Astrocyte (in vitro differentiated cells and primary cell): ENCODE results near the gene NOX1.

Experiments used
- EZH2 ChIP-seq: IDR thresholded peaks from 2 replicates; pipeline ENCODE4 v1.6.1; 2012; ENCODE audit warnings: mild to moderate bottlenecking, low read length, inconsistent platforms; ENCODE audit not compliant: insufficient read depth
- TF ChIP-seq, protein P1 (sequence below): IDR thresholded peaks from 2 replicates; pipeline ENCODE4 v1.5.1; 2011; ENCODE audit warnings: low read depth, mild to moderate bottlenecking, inconsistent platforms, low read length, moderate library complexity; ENCODE audit not compliant: insufficient read depth

DNA sequence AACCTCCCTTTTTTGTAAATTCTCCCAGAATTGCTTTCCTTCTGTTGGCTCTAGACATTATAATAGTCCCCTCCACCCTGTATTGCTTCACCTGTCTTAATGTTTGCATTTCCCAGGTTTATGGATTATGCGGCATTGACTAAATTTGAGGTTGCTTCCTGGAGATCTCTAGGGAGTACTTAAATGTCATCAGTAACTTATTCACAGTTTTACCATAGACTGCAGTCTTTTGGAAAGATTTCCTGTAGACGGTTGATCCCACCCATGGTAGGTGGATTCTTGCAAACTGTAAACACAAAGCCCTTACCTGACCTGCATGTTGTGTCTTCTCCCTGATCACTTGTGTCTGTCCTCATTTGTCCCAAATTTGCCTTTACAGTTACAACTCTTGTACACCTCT, 6.2 kb upstream of the NOX1 start:
- TF ChIP-seq, protein P1, sequence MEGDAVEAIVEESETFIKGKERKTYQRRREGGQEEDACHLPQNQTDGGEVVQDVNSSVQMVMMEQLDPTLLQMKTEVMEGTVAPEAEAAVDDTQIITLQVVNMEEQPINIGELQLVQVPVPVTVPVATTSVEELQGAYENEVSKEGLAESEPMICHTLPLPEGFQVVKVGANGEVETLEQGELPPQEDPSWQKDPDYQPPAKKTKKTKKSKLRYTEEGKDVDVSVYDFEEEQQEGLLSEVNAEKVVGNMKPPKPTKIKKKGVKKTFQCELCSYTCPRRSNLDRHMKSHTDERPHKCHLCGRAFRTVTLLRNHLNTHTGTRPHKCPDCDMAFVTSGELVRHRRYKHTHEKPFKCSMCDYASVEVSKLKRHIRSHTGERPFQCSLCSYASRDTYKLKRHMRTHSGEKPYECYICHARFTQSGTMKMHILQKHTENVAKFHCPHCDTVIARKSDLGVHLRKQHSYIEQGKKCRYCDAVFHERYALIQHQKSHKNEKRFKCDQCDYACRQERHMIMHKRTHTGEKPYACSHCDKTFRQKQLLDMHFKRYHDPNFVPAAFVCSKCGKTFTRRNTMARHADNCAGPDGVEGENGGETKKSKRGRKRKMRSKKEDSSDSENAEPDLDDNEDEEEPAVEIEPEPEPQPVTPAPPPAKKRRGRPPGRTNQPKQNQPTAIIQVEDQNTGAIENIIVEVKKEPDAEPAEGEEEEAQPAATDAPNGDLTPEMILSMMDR = no peak
- no peak for TF ChIP-seq EZH2
